Sigmoid colon (tissue), 7 donors: ENCODE results near the gene OAS2. TPM values are rescaled to one million over a fixed set of nuclear protein-coding genes. Genes with fewer than 3 reads are reported as not detected.

ENCODE experiments used
- DNase-seq: peaks from one replicate; pipeline ENCODE4 v3.0.0-alpha.2; 2019
- H3K27ac ChIP-seq, 4 donors: fragments of 200-600 bp; sonication (generic); one replicate each; pipeline ENCODE4 v1.5.1; 2016 to 2019; ENCODE audit warnings: mild to moderate bottlenecking in 1 of 4
- H3K27me3 ChIP-seq, 3 donors: fragments of 200-600 bp; sonication (generic); one replicate each; pipeline ENCODE4 v1.5.1; 2019; ENCODE audit warnings: mild to moderate bottlenecking in 1 of 3
- H3K36me3 ChIP-seq, 4 donors: fragments of 200-600 bp; sonication (generic); one replicate each; pipeline ENCODE4 v1.5.1; 2016 to 2019
- H3K4me1 ChIP-seq, 4 donors: fragments of 200-600 bp; sonication (generic); one replicate each; pipeline ENCODE4 v1.5.1; 2017 to 2019
- H3K4me3 ChIP-seq, 4 donors: fragments of 200-600 bp; sonication (generic); one replicate each; pipeline ENCODE4 v1.5.1; 2017 to 2019; ENCODE audit warnings: mild to moderate bottlenecking in 2 of 4, moderate library complexity in 1 of 4
- H3K9me3 ChIP-seq, 4 donors: fragments of 200-600 bp in 3 of 4; sonication (generic) in 3 of 4; one replicate each; pipeline versions ENCODE4 v1.5.1 to v1.6.1; 2013 to 2019
- EP300 ChIP-seq, 4 donors: sonication (generic); formaldehyde crosslinking; IDR thresholded peaks; one replicate each; pipeline ENCODE4 v1.6.1; 2017; ENCODE audit warnings: antibody characterized with exemption in 4 of 4
- POLR2A ChIP-seq, 2 donors: fragments of 450-650 bp; IDR thresholded peaks; one replicate each; pipeline ENCODE4 v1.6.1; 2016; ENCODE audit warnings: antibody characterized with exemption in 2 of 2, mild to moderate bottlenecking in 2 of 2, moderate library complexity in 2 of 2
- POLR2AphosphoS5 ChIP-seq, 4 donors: sonication (generic); formaldehyde crosslinking; IDR thresholded peaks; one replicate each; pipeline ENCODE4 v1.6.1; 2017; ENCODE audit warnings: antibody characterized with exemption in 4 of 4
- WGBS, 2 donors: extraction: QIAGEN DNeasy Blood & Tissue Kit; methylation state at CpG; one replicate each; pipeline ENCODE4 v1.1.7; 2013; 5-methylcytosine and 5-hydroxymethylcytosine counted together
- intact Hi-C: fragments of 100-400 bp; cut with DNase I; formaldehyde crosslinking; loops from one replicate; pipeline ENCODE4 v1.15.1; 2023
- polyA plus RNA-seq, 3 donors: library from polyadenylated mRNA; stranded (reverse); fragments of 200-250 nt; gene quantifications; one replicate each; pipeline ENCODE4 v1.2.3, GENCODE V29; 2013
- total RNA-seq, 4 donors: library from RNA; depleted of rRNA; stranded (reverse); fragments of >200 nt; gene quantifications; one replicate each; pipeline ENCODE4 v1.1.0, GENCODE V29; 2016
- TF ChIP-seq, protein P1 (sequence below), 4 experiments: fragments of 450-650 bp in 3 of 4; fragments of 200-600 bp in 1 of 4; IDR thresholded peaks; one replicate each; pipeline ENCODE4 v1.5.1; 2016 to 2019; ENCODE audit warnings: antibody characterized with exemption in 4 of 4, mild to moderate bottlenecking in 3 of 4, moderate library complexity in 2 of 4
- donor health status: healthy with polysubstance abuse.
- donor health status: Bipolar disorder and iron deficiency.
- donor health status: healthy.

The OAS2 gene
- total and polyA plus RNA-seq, 7 donors: 2.0 to 28.8 (median 3.9) TPM

- DNase-seq: no peak
- TF ChIP-seq POLR2AphosphoS5 (IDR thresholded peaks at IDR 0.05): no peak
- no peak for TF ChIP-seq POLR2A (IDR thresholded peaks at IDR 0.05)
- no peak for TF ChIP-seq EP300 (IDR thresholded peaks at IDR 0.05)
- TF ChIP-seq, protein P1, sequence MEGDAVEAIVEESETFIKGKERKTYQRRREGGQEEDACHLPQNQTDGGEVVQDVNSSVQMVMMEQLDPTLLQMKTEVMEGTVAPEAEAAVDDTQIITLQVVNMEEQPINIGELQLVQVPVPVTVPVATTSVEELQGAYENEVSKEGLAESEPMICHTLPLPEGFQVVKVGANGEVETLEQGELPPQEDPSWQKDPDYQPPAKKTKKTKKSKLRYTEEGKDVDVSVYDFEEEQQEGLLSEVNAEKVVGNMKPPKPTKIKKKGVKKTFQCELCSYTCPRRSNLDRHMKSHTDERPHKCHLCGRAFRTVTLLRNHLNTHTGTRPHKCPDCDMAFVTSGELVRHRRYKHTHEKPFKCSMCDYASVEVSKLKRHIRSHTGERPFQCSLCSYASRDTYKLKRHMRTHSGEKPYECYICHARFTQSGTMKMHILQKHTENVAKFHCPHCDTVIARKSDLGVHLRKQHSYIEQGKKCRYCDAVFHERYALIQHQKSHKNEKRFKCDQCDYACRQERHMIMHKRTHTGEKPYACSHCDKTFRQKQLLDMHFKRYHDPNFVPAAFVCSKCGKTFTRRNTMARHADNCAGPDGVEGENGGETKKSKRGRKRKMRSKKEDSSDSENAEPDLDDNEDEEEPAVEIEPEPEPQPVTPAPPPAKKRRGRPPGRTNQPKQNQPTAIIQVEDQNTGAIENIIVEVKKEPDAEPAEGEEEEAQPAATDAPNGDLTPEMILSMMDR (IDR thresholded peaks at IDR 0.05): no peak
- 96% methylated on average over 14 of the region's 14 CpGs for WGBS, 2 donors
Observed at GRCh38 chr12:112963227-112963861, 15.0 kb upstream of the OAS2 start.

DNA sequence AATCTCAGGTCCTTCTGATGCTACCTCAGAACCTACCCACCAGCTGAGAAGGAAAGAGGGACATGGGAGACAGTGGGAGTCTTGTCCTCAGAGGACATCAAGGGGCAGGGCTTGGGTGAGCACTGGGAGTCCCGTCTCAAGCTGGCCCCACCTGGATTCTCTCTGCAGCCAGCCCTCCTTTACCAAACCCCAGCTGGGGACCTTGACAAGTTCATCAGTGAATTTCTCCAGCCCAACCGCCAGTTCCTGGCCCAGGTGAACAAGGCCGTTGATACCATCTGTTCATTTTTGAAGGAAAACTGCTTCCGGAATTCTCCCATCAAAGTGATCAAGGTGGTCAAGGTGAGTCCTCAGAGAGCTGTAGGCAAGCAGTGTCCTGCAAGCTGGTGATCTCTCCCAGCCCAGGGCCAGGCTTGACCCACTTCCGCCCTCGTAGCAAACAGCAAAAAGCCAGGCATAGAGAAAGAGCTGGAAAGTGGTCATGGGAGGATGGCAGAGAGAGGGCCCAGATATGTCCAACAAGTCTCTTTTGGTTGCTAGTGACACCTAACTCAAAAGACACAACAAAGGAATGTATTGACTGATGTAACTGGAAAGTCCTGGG, 14.2 kb upstream of the OAS2 start:
- H3K27ac ChIP-seq: no peak overlapping the region
- no peak for DNase-seq
- TF ChIP-seq POLR2A (IDR thresholded peaks at IDR 0.05) (no peak), EP300 (IDR thresholded peaks at IDR 0.05) (no peak), POLR2AphosphoS5 (IDR thresholded peaks at IDR 0.05) (no peak)
- TF ChIP-seq, protein P1 (IDR thresholded peaks at IDR 0.05): no peak
- H3K4me1 ChIP-seq: no peaks in the 10 kb centered on the region
- intact Hi-C loops: no loop called here
- peaks cover 0 to 59% (median 0%) of the 10 kb centered on the region in 4 donors for H3K36me3 ChIP-seq
- 96 to 98% methylated on average over 6 of the region's 6 CpGs for WGBS, 2 donors
- peaks cover 0 to 4% (median 0%) of the 10 kb centered on the region in 4 donors for H3K9me3 ChIP-seq
- no peaks in the 10 kb centered on the region for H3K27me3 ChIP-seq
- no peak overlapping the region for H3K4me3 ChIP-seq

More at GRCh38 chr12:112963227-112963861, 15.0 kb upstream of the OAS2 start:
- H3K4me1 ChIP-seq: no peaks in the 10 kb centered on the region
- no peaks in the 10 kb centered on the region for H3K27me3 ChIP-seq
- no peak overlapping the region for H3K27ac ChIP-seq
- intact Hi-C loops: no loop called here
- H3K9me3 ChIP-seq: peaks cover 0 to 6% (median 0%) of the 10 kb centered on the region in 4 donors
- H3K36me3 ChIP-seq: peaks cover 0 to 64% (median 3%) of the 10 kb centered on the region in 4 donors
- no peak overlapping the region for H3K4me3 ChIP-seq

DNA sequence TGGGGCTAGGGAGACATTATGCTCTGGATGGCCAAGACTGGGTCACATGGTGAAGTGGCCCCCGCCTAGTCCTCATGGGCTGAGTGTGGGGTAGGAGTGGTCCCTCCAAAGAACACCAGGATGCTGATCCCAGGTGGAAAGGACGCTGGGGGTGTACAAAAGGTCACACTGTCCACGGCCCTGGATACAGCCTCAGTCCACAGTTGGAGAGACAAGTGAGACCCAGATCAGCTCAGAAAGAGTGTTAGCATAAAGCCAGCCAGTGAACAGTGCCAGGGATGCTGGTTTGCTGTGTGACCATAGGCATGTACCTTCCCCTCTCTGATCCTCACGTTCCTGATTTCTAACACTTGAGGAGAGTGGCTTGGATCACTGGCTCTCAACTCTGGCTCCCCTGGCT, 13.4 kb upstream of the OAS2 start:
- intact Hi-C loops: no loop called here
- TF ChIP-seq, protein P1 (IDR thresholded peaks at IDR 0.05): no peak
- TF ChIP-seq POLR2AphosphoS5 (IDR thresholded peaks at IDR 0.05): no peak
- TF ChIP-seq POLR2A (IDR thresholded peaks at IDR 0.05): no peak
- TF ChIP-seq EP300 (IDR thresholded peaks at IDR 0.05): no peak
- Histone ChIP-seq H3K27me3 (no peaks in the 10 kb centered on the region), H3K9me3 (no peaks in the 10 kb centered on the region), H3K4me3 (no peak overlapping the region), H3K27ac (no peak overlapping the region), H3K36me3 (peaks cover 0 to 60% (median 0%) of the 10 kb centered on the region in 4 donors), H3K4me1 (no peaks in the 10 kb centered on the region)
- no peak for DNase-seq
- 92 to 94% methylated on average over 4 of the region's 4 CpGs for WGBS, 2 donors

- TF ChIP-seq POLR2AphosphoS5 (IDR thresholded peaks at IDR 0.05): no peak
- TF ChIP-seq EP300 (IDR thresholded peaks at IDR 0.05): no peak
- no peak for TF ChIP-seq POLR2A (IDR thresholded peaks at IDR 0.05)
- TF ChIP-seq, protein P1 (IDR thresholded peaks at IDR 0.05): no peak
- H3K4me3 ChIP-seq: no peak overlapping the region
- H3K36me3 ChIP-seq: peaks cover 0 to 65% (median 0%) of the 10 kb centered on the region in 4 donors
- H3K9me3 ChIP-seq: no peaks in the 10 kb centered on the region
- intact Hi-C loops: no loop called here
- no peak for DNase-seq
- no peak overlapping the region for H3K27ac ChIP-seq
- H3K4me1 ChIP-seq: no peaks in the 10 kb centered on the region
- WGBS, 2 donors: 94 to 96% methylated on average over 15 of the region's 15 CpGs
- no peaks in the 10 kb centered on the region for H3K27me3 ChIP-seq
Observed at GRCh38 chr12:112965643-112966042, 12.7 kb upstream of the OAS2 start.
